AG08396 (cell line): Measurements from ENCODE around the gene KPTN.
A peak's percentile ranks its signal among the peaks of the same experiment; 100 is the strongest.

Experiments used
- DNase-seq: peaks from one replicate; pipeline ENCODE4 v3.0.0; 2012; ENCODE audit warnings: low spot score, mixed read lengths

KPTN gene

GRCh38 chr19:47467914-47468313, 16.1 kb downstream of the KPTN start:
- DNase-seq = no peak

- DNase-seq = no peak
These were observed 18.1 kb downstream of the KPTN start for GRCh38 chr19:47465957-47466356.

GRCh38 chr19:47464675-47465419, 19.2 kb downstream of the KPTN start:
- no peak for DNase-seq

GRCh38 chr19:47461876-47462275, 22.1 kb downstream of the KPTN start:
- no peak for DNase-seq

- DNase-seq = no peak
These were observed 24.5 kb downstream of the KPTN start for GRCh38 chr19:47459477-47459876.

GRCh38 chr19:47458672-47459071, 25.3 kb downstream of the KPTN start:
- DNase-seq = no peak

- DNase-seq = no peak
These were observed 27.1 kb downstream of the KPTN start for GRCh38 chr19:47456721-47457474.

- no peak for DNase-seq
These were observed 33.5 kb downstream of the KPTN start for GRCh38 chr19:47450478-47450877.

- DNase-seq = no peak
These were observed 35.7 kb downstream of the KPTN start for GRCh38 chr19:47448360-47448727.

- peak; percentile 67 for DNase-seq
These were observed 36.3 kb downstream of the KPTN start for GRCh38 chr19:47447470-47448359.

- no peak for DNase-seq
These were observed 37.2 kb downstream of the KPTN start for GRCh38 chr19:47446534-47447469.

GRCh38 chr19:47445937-47446402, 38.0 kb downstream of the KPTN start:
- no peak for DNase-seq

GRCh38 chr19:47445527-47445926, 38.5 kb downstream of the KPTN start:
- no peak for DNase-seq

- no peak for DNase-seq
These were observed 39.6 kb downstream of the KPTN start for GRCh38 chr19:47444388-47444821.

- DNase-seq = no peak
These were observed 40.7 kb downstream of the KPTN start for GRCh38 chr19:47443331-47443730.

- DNase-seq = no peak
These were observed 45.2 kb downstream of the KPTN start for GRCh38 chr19:47438793-47439220.

GRCh38 chr19:47437500-47437899, 46.5 kb downstream of the KPTN start:
- no peak for DNase-seq

GRCh38 chr19:47436712-47437401, 47.2 kb downstream of the KPTN start:
- peak; percentile 81 for DNase-seq

GRCh38 chr19:47435883-47436417, 48.1 kb downstream of the KPTN start:
- no peak for DNase-seq

- no peak for DNase-seq
These were observed 48.8 kb downstream of the KPTN start for GRCh38 chr19:47435196-47435595.
